ENCODE results near the gene NCS1.

GRCh38 chr9:130187523-130187846 is 15.3 kb downstream of the NCS1 start:
- TF ChIP-seq GATA2 (IDR thresholded peaks at IDR 0.05; ENCODE audit: low read depth, low read length) = no peak
- no peak for TF ChIP-seq GATA3 (IDR thresholded peaks at IDR 0.05; ENCODE audit: low read depth, low read length)

Data from SH-SY5Y (cell line).